ENCODE data around the gene USP17L27.
"Not testable (repeated sequence)": the region's sequence is repeated elsewhere in the genome, so short reads cannot be mapped to it uniquely, and the experiment has no call there.

DNA sequence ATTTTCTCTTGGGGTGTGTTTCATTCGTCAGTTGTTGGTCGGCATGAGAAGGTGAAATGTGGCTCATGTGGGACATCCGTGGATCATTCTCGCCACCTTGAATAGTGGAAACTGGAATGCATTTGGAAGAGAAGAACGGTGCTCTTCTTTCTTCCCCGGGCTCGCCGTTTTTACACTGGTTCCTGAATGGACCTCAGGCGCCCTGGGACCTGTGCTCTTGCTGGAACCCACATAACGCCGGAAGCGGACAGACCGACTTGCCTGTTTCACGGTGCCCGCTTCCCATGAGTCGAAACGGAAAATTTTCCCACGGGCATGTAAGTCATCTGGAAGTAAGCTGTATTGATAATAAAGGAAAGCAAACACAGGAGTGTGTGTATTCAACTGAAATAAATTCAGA lies 6.9 kb downstream of the USP17L27 start:
- TF ChIP-seq, protein P1, sequence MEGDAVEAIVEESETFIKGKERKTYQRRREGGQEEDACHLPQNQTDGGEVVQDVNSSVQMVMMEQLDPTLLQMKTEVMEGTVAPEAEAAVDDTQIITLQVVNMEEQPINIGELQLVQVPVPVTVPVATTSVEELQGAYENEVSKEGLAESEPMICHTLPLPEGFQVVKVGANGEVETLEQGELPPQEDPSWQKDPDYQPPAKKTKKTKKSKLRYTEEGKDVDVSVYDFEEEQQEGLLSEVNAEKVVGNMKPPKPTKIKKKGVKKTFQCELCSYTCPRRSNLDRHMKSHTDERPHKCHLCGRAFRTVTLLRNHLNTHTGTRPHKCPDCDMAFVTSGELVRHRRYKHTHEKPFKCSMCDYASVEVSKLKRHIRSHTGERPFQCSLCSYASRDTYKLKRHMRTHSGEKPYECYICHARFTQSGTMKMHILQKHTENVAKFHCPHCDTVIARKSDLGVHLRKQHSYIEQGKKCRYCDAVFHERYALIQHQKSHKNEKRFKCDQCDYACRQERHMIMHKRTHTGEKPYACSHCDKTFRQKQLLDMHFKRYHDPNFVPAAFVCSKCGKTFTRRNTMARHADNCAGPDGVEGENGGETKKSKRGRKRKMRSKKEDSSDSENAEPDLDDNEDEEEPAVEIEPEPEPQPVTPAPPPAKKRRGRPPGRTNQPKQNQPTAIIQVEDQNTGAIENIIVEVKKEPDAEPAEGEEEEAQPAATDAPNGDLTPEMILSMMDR (IDR thresholded peaks at IDR 0.05; ENCODE audit: low read length), result not testable (repeated sequence)
- not testable (repeated sequence) for TF ChIP-seq EZH2 (optimal IDR thresholded peaks at IDR 0.05; ENCODE audit: low read depth, low read length); EZH2phosphoT487 (IDR thresholded peaks at IDR 0.05; ENCODE audit: low read length)
